Measurements from ENCODE around the gene C1QTNF8.

C1QTNF8 gene

DNA sequence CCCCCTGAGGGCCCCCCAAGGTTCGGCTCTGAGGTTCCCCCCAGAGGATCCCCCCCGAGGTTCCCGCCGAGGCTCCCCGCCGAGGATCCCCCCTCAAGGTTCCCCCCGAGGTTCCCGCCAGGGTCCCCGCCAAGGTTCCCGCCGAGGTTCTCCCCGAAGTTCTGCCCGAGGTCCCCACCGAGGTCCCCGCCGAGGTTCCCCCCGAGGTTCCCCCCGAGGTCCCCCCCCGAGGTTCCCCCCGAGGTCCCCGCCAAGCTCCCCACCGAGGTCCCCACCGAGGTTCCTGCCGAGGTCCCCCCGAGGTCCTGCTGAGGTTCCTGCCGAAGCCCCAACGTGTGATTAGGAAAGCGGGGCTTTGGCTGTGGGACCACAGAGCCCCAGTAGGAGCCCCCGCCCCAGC is 55.7 kb downstream of the C1QTNF8 start:
- DNase-seq: no peak

DNA sequence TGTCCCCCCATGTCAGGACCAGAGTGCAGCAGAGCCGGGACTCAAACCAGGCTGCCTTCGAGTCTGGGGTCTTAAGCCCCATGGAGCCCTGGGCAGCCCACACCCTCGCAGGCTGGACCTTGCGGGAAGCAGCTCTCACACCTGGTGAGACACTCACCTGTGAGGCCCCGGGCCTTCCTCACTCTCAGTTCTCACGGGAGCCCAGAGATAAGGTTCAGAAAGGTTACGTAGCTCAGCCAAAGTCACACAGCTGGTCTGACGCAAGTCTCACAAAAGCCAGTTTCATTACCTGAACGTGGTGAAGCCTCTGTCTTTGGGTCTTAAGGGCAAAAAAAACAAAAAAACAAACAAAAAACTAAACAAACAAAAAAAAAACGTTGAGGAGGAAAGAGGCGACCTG is 56.3 kb downstream of the C1QTNF8 start:
- DNase-seq: no peak

GRCh38 chr16:1038932-1039331 is 57.1 kb downstream of the C1QTNF8 start:
- no peak for DNase-seq

Data from left hindlimb (tissue), 1 donor.